Adrenal gland (tissue), 12 donors: ENCODE results near the gene ZSWIM6. TPM values are rescaled to one million over a fixed set of nuclear protein-coding genes. Genes with fewer than 3 reads are reported as not detected.

Experiments
- DNase-seq, 7 donors: peaks; one replicate each; pipeline ENCODE4 v3.0.0-alpha.2; 2019 to 2020
- H3K27ac ChIP-seq, 5 donors: fragments of 200-600 bp; sonication (generic) in 4 of 5; 1 replicate in 3 of 5; 2 replicates in 2 of 5; pipeline versions ENCODE4 v1.5.1 to v1.8.0; 2016 to 2020; ENCODE audit warnings: mild to moderate bottlenecking in 1 of 5
- H3K27me3 ChIP-seq: fragments of 200-600 bp; 2 replicates; pipeline ENCODE4 v1.8.0; 2021
- H3K36me3 ChIP-seq, 2 donors: fragments of 200-600 bp; replicated peaks in 1 of 2; 1 replicate in 1 of 2; 2 replicates in 1 of 2; pipeline versions ENCODE4 v1.5.1 to v1.8.0; 2018 to 2022
- H3K4me1 ChIP-seq, 2 donors: fragments of 200-600 bp; replicated peaks in 1 of 2; 1 replicate in 1 of 2; 2 replicates in 1 of 2; pipeline versions ENCODE4 v1.5.1 to v1.8.0; 2018 to 2021
- H3K4me3 ChIP-seq, 4 donors: fragments of 200-600 bp; sonication (generic) in 3 of 4; one replicate each; pipeline ENCODE4 v1.5.1; 2016 to 2018
- H3K9me3 ChIP-seq, 3 donors: fragments of 200-600 bp; sonication (generic) in 1 of 3; replicated peaks in 1 of 3; 1 replicate in 2 of 3; 2 replicates in 1 of 3; pipeline versions ENCODE4 v1.5.1 to v1.8.0; 2016 to 2021
- POLR2A ChIP-seq, 2 donors: fragments of 450-650 bp; IDR thresholded peaks; one replicate each; pipeline ENCODE4 v1.6.1; 2017; ENCODE audit warnings: antibody characterized with exemption in 2 of 2, mild to moderate bottlenecking in 2 of 2, moderate library complexity in 1 of 2
- WGBS, 4 donors: extraction: QIAGEN DNeasy Blood & Tissue Kit in 2 of 4; methylation state at CpG; one replicate each; pipeline versions ENCODE4 v1.1.5 to v1.1.7; 2013 to 2017; 5-methylcytosine and 5-hydroxymethylcytosine counted together
- intact Hi-C, 2 donors: fragments of 100-400 bp; cut with DNase I; formaldehyde crosslinking; loops; one replicate each; pipeline versions ENCODE4 v1.14.1 to v1.15.0; 2022 to 2023
- polyA plus RNA-seq, 3 donors: library from polyadenylated mRNA; stranded (reverse); fragments of 200-250 nt in 2 of 3; fragments of 350-450 nt in 1 of 3; fragmentation: Illumina TruSeq in 1 of 3; extraction: RNeasy Lipid Tissue Mini Kit (QIAGEN cat#74804) in 1 of 3; gene quantifications; one replicate each; pipeline ENCODE4 v1.2.3, GENCODE V29; 2013 to 2014
- total RNA-seq, 9 donors: library from RNA; depleted of rRNA in 4 of 9; stranded (reverse); fragments of >200 nt in 4 of 9; fragments of 120-200 nt in 1 of 9; fragmentation: NEBNext Ultra II Directional in 1 of 9; extraction: Animal tissue kit (Norgen Biotek cat#: 25700) in 1 of 9; gene quantifications; one replicate each; pipeline versions ENCODE4 v1.1.0 to v1.2.4, GENCODE V29; 2013 to 2023
- TF ChIP-seq, protein P1 (sequence below), 6 experiments: fragments of 450-650 bp in 4 of 6; fragments of 200-600 bp in 2 of 6; sonication (generic) in 1 of 6; IDR thresholded peaks; 1 replicate in 5 of 6; 2 replicates in 1 of 6; pipeline versions ENCODE4 v1.5.1 to v1.8.0; 2016 to 2021; ENCODE audit warnings: antibody characterized with exemption in 6 of 6, mild to moderate bottlenecking in 2 of 6, moderate library complexity in 1 of 6
- donor health status: healthy with polysubstance abuse.
- donor health status: Bipolar disorder and iron deficiency.
- donor health status: DM: yes; HTN: yes; CAD: no.
- donor health status: DM: no; HTN: no; CAD: no.
- donor health status: DM: no; HTN: no; CAD: no.
- donor health status: DM: yes; HTN: yes; CAD: no.

The ZSWIM6 gene
- total and polyA plus RNA-seq, 12 donors: 5.5 to 14.6 (median 8.3) TPM

DNA sequence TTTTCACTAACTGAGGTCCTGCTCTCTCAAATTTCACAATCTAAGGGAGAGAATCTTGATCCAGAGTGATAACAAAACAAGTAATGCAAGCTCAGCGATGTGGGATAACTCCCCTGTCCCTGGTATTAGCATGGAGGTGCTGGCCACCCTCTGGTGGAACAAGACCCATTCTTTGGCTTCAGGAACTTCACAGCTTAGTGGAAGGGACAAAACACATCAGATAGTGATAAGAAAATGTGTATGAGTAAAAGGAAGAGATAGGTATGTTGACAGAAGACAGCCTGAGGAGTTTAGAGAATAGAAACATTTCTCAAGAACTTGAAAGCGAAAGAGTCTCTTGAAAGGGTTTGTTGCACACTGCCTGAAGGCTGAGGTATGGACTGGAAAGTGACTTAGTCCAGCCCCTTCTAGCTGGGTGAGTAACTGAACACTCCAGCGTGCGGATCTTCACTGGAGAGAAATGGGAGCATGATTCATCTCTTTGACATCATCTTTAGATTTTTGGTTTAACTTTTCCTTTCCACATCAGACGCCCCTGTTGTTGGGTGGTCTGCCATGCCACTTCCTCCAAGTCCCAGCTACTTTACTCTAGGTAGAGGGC is 25.4 kb upstream of the ZSWIM6 start:
- no peak overlapping the region for H3K4me3 ChIP-seq
- 78 to 90% (median 83%) methylated on average over 5 of the region's 5 CpGs for WGBS, 4 donors
- intact Hi-C loops: no loop called here

DNA sequence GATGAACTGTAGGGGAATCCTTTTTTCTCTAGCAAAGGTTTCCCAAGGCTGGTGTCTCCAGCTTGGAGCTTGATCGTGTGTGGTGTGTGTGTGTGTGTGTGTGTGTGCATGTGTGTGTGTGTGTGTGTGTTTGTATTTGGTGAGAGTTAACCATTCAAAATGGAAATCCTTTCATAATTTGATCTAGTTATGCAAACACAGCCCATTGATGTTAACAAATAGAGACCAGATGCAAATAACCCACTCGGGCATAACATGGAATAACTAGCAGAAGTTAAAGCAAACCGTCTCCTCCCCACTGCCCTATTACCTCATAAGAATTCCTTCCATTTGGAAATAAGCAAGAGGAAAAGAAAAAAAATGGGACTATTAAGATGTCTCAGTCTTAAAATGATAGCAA is 24.9 kb upstream of the ZSWIM6 start:
- Histone ChIP-seq H3K27ac (no peak overlapping the region), H3K27me3 (no peaks in the 10 kb centered on the region), H3K4me1 (peaks cover 6 to 8% of the 10 kb centered on the region in 2 donors), H3K36me3 (no peaks in the 10 kb centered on the region), H3K4me3 (no peak overlapping the region), H3K9me3 (no peaks in the 10 kb centered on the region)
- no peak for DNase-seq
- intact Hi-C loops: no loop called here
- TF ChIP-seq, protein P1, sequence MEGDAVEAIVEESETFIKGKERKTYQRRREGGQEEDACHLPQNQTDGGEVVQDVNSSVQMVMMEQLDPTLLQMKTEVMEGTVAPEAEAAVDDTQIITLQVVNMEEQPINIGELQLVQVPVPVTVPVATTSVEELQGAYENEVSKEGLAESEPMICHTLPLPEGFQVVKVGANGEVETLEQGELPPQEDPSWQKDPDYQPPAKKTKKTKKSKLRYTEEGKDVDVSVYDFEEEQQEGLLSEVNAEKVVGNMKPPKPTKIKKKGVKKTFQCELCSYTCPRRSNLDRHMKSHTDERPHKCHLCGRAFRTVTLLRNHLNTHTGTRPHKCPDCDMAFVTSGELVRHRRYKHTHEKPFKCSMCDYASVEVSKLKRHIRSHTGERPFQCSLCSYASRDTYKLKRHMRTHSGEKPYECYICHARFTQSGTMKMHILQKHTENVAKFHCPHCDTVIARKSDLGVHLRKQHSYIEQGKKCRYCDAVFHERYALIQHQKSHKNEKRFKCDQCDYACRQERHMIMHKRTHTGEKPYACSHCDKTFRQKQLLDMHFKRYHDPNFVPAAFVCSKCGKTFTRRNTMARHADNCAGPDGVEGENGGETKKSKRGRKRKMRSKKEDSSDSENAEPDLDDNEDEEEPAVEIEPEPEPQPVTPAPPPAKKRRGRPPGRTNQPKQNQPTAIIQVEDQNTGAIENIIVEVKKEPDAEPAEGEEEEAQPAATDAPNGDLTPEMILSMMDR (IDR thresholded peaks at IDR 0.05): no peak
- no peak for TF ChIP-seq POLR2A (IDR thresholded peaks at IDR 0.05)
- 65 to 89% (median 76%) methylated on average over 3 of the region's 3 CpGs for WGBS, 4 donors

More for the DNA sequence above, 25.4 kb upstream of the ZSWIM6 start:
- Histone ChIP-seq H3K27ac (no peak overlapping the region), H3K27me3 (no peaks in the 10 kb centered on the region), H3K9me3 (no peaks in the 10 kb centered on the region), H3K36me3 (no peaks in the 10 kb centered on the region), H3K4me1 (peaks cover 6 to 8% of the 10 kb centered on the region in 2 donors)
- TF ChIP-seq, protein P1 (IDR thresholded peaks at IDR 0.05): no peak
- TF ChIP-seq POLR2A (IDR thresholded peaks at IDR 0.05): no peak
- DNase-seq: no peak

DNA sequence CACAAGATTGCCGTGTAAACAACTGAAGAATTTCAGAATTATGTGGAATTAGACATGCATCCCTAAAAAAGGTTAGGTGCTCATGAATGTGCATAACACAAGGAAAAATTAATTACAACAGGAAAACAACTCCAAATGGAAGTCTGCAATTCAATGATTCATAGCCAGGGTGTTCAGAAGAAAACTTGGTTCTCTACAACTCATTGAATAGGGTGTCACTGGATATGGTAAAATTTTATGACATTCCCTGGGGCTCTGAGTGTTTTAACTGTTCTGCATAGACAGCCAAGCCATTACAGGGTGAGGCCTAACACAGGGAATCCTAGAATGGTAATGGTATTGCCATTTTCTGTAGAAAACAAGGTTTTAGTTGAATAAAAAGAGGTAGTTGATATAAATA is 24.4 kb upstream of the ZSWIM6 start:
- TF ChIP-seq, protein P1 (IDR thresholded peaks at IDR 0.05): no peak
- TF ChIP-seq POLR2A (IDR thresholded peaks at IDR 0.05): no peak
- no peak for DNase-seq
- H3K9me3 ChIP-seq: no peaks in the 10 kb centered on the region
- H3K36me3 ChIP-seq: no peaks in the 10 kb centered on the region
- intact Hi-C loops: no loop called here
- H3K27me3 ChIP-seq: no peaks in the 10 kb centered on the region
- peaks cover 6 to 8% of the 10 kb centered on the region in 2 donors for H3K4me1 ChIP-seq
- WGBS, 4 donors: 90 to 100% (median 95%) methylated on average over 1 of the region's 1 CpG
- H3K27ac ChIP-seq: no peak overlapping the region
- H3K4me3 ChIP-seq: no peak overlapping the region

DNA sequence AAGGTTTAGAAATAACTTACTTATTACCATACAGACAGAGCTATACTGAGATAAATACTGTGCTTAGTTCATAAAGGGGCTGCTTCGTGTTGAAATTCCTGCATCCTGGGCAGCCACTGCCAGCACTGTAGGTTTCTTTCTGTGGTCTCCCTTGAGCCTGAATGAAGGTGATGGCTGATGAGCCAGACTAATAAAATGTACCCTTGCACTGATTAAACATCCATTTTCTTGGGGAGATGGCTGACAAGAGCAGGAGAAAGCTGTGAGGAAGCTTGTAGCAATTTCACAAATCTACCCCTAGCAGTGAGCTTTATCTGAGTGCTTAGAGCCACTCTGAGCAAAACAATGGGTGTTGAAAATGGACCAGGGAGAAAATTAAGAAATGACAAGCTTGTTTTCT is 23.3 kb upstream of the ZSWIM6 start:
- Histone ChIP-seq H3K27me3 (no peaks in the 10 kb centered on the region), H3K36me3 (no peaks in the 10 kb centered on the region), H3K4me3 (no peak overlapping the region), H3K27ac (no peak overlapping the region), H3K4me1 (peaks cover 0 to 4% of the 10 kb centered on the region in 2 donors), H3K9me3 (no peaks in the 10 kb centered on the region)
- TF ChIP-seq, protein P1 (IDR thresholded peaks at IDR 0.05): no peak
- no peak for TF ChIP-seq POLR2A (IDR thresholded peaks at IDR 0.05)
- 51 to 67% (median 60%) methylated on average over 1 of the region's 1 CpG for WGBS, 4 donors
- DNase-seq: no peak
- intact Hi-C loops: no loop called here
